ENCODE data around the gene GLYR1.

The GLYR1 gene

GRCh38 chr16:4831616-4832015, 15.5 kb downstream of the GLYR1 start:
- Histone ChIP-seq H3K9me2 (ENCODE audit: low read depth, low read length) (no peaks in the 10 kb centered on the region), H3K79me2 (ENCODE audit: insufficient read depth, low read length) (no peaks in the 10 kb centered on the region), H3K9ac (ENCODE audit: low read length) (no peak overlapping the region), H2AFZ (ENCODE audit: low read length) (no peak overlapping the region), H3F3A (ENCODE audit: insufficient read depth, low read length) (no peaks in the 10 kb centered on the region), H3K9me3 (ENCODE audit: low read length) (no peaks in the 10 kb centered on the region), H3K36me3 (ENCODE audit: insufficient read depth, low read length) (peaks cover 86% of the 10 kb centered on the region), H3K27ac (ENCODE audit: low read depth, low read length, poor library complexity, severe bottlenecking) (no peak overlapping the region), H3K4me2 (ENCODE audit: low read length) (no peak overlapping the region), H3K4me1 (ENCODE audit: insufficient read depth, low read length, severe bottlenecking) (no peaks in the 10 kb centered on the region), H3K4me3 (ENCODE audit: low read depth, low read length, poor library complexity, severe bottlenecking) (no peak overlapping the region), H4K20me1 (ENCODE audit: insufficient read depth, low read length) (no peaks in the 10 kb centered on the region), H3K27me3 (ENCODE audit: insufficient read depth, low read length) (no peaks in the 10 kb centered on the region)
- no peak for TF ChIP-seq CTCF (IDR thresholded peaks at IDR 0.05; ENCODE audit: low read length)
- TF ChIP-seq EZH2 (IDR thresholded peaks at IDR 0.05; ENCODE audit: borderline replicate concordance, low read length): no peak

GRCh38 chr16:4830408-4830807, 16.7 kb downstream of the GLYR1 start:
- Histone ChIP-seq H2AFZ (ENCODE audit: low read length) (no peak overlapping the region), H4K20me1 (ENCODE audit: insufficient read depth, low read length) (no peaks in the 10 kb centered on the region), H3K9ac (ENCODE audit: low read length) (no peak overlapping the region), H3K79me2 (ENCODE audit: insufficient read depth, low read length) (no peaks in the 10 kb centered on the region), H3K4me3 (ENCODE audit: low read depth, low read length, poor library complexity, severe bottlenecking) (no peak overlapping the region), H3F3A (ENCODE audit: insufficient read depth, low read length) (no peaks in the 10 kb centered on the region), H3K27ac (ENCODE audit: low read depth, low read length, poor library complexity, severe bottlenecking) (no peak overlapping the region), H3K9me3 (ENCODE audit: low read length) (no peaks in the 10 kb centered on the region), H3K9me2 (ENCODE audit: low read depth, low read length) (no peaks in the 10 kb centered on the region), H3K4me1 (ENCODE audit: insufficient read depth, low read length, severe bottlenecking) (no peaks in the 10 kb centered on the region), H3K36me3 (ENCODE audit: insufficient read depth, low read length) (peaks cover 81% of the 10 kb centered on the region), H3K4me2 (ENCODE audit: low read length) (no peak overlapping the region), H3K27me3 (ENCODE audit: insufficient read depth, low read length) (no peaks in the 10 kb centered on the region)
- no peak for TF ChIP-seq CTCF (IDR thresholded peaks at IDR 0.05; ENCODE audit: low read length)

- Histone ChIP-seq H3K9ac (ENCODE audit: low read length) (no peak overlapping the region), H3K4me2 (ENCODE audit: low read length) (no peak overlapping the region), H2AFZ (ENCODE audit: low read length) (no peak overlapping the region), H3K4me3 (ENCODE audit: low read depth, low read length, poor library complexity, severe bottlenecking) (no peak overlapping the region), H3F3A (ENCODE audit: insufficient read depth, low read length) (no peaks in the 10 kb centered on the region), H3K9me2 (ENCODE audit: low read depth, low read length) (no peaks in the 10 kb centered on the region), H3K4me1 (ENCODE audit: insufficient read depth, low read length, severe bottlenecking) (no peaks in the 10 kb centered on the region), H3K9me3 (ENCODE audit: low read length) (no peaks in the 10 kb centered on the region), H4K20me1 (ENCODE audit: insufficient read depth, low read length) (no peaks in the 10 kb centered on the region), H3K27ac (ENCODE audit: low read depth, low read length, poor library complexity, severe bottlenecking) (no peak overlapping the region), H3K36me3 (ENCODE audit: insufficient read depth, low read length) (peaks cover 84% of the 10 kb centered on the region), H3K27me3 (ENCODE audit: insufficient read depth, low read length) (no peaks in the 10 kb centered on the region), H3K79me2 (ENCODE audit: insufficient read depth, low read length) (no peaks in the 10 kb centered on the region)
- TF ChIP-seq CTCF (IDR thresholded peaks at IDR 0.05; ENCODE audit: low read length) (no peak), EZH2 (IDR thresholded peaks at IDR 0.05; ENCODE audit: borderline replicate concordance, low read length) (no peak)
Observed at GRCh38 chr16:4828567-4829321, 18.3 kb downstream of the GLYR1 start.

Data from OCI-LY1 (cell line).